SK-N-MC (cell line): Measurements from ENCODE around the gene DNER.

Source experiments
- DNase-seq: peaks from one replicate; pipeline ENCODE4 v3.0.0-alpha.2; 2011; ENCODE audit warnings: low read depth, low spot score
- H3K27ac ChIP-seq: fragments of 200-600 bp; sonication (generic); 2 replicates; pipeline ENCODE4 v1.5.1; 2016; ENCODE audit warnings: mixed run types
- H3K36me3 ChIP-seq: fragments of 200-600 bp; sonication (generic); 2 replicates; pipeline ENCODE4 v1.6.1; 2017; ENCODE audit warnings: antibody characterized with exemption, low read length, mixed read lengths; ENCODE audit not compliant: insufficient read depth
- H3K4me3 ChIP-seq: fragments of 200-600 bp; sonication (generic); 2 replicates; pipeline ENCODE4 v1.5.1; 2016
- H3K9ac ChIP-seq: fragments of 200-600 bp; sonication (generic); 2 replicates; pipeline ENCODE4 v1.8.0; 2017; ENCODE audit warnings: mixed run types, mixed read lengths; ENCODE audit not compliant: insufficient read length
- H3K9me3 ChIP-seq: fragments of 200-600 bp; sonication (generic); 2 replicates; pipeline ENCODE4 v1.6.1; 2017; ENCODE audit warnings: low read depth, mild to moderate bottlenecking, antibody characterized with exemption, low read length, moderate library complexity, mixed read lengths
- EZH2 ChIP-seq: fragments of 200-600 bp; sonication (generic); IDR thresholded peaks from one replicate; pipeline ENCODE4 v1.6.1; 2017; ENCODE audit warnings: antibody characterized with exemption
- FOXP2 ChIP-seq: optimal IDR thresholded peaks from 2 replicates; pipeline ENCODE3; 2011; ENCODE audit warnings: mild to moderate bottlenecking, moderate library complexity; ENCODE audit not compliant: insufficient read depth; ENCODE audit errors: extremely low read length, control extremely low read depth
- POLR2AphosphoS5 ChIP-seq: IDR thresholded peaks from 2 replicates; pipeline ENCODE4 v1.6.1; 2012; ENCODE audit warnings: mild to moderate bottlenecking, low read depth, low read length, borderline replicate concordance

Gene DNER

DNA sequence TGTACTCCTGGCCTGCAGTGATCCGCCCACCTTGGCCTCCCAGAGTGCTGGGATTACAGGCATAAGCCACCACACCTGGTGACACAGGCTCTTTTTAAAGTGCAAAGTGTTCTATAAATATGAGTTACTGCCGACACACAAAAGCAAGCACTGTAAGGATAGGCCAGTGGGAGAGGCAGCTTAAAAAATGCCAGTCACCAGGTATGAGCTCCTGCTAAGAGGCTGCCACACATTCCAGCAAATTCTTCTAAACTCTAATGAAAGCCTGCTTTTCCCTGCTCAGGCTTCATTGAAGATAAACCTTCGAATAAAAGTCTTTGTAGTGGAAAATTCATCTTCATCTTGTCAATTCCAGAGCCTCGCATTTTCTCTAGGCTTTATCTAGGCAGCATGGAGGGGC lies 240.2 kb downstream of the DNER start:
- DNase-seq: no peak
- TF ChIP-seq EZH2 (no peak), POLR2AphosphoS5 (no peak), FOXP2 (no peak)

DNA sequence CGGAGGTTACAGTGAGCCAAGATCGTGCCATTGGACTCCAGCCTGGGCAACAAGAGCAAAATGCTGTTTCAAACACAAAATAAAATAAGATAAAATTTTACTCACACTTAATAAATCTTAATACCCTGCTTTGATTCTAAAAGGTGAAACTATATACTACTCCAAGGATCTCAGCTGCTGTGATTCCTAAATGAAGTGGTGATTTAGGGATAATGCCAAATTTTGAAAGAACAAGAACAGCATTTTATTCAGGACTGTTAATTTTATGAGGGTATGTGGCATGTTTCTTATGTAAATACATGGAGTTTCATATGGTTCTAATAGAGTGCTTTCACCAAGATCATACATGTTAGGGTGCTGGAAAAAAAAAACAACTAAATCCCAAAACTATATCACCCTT lies 243.6 kb downstream of the DNER start:
- H3K9ac ChIP-seq: no peak overlapping the region
- no peak overlapping the region for H3K27ac ChIP-seq
- no peak for DNase-seq
- no peak overlapping the region for H3K4me3 ChIP-seq
- no peak for TF ChIP-seq POLR2AphosphoS5
- no peak for TF ChIP-seq FOXP2
- TF ChIP-seq EZH2: no peak
- no peaks in the 10 kb centered on the region for H3K9me3 ChIP-seq
- no peaks in the 10 kb centered on the region for H3K36me3 ChIP-seq

More for the DNA sequence above, 240.2 kb downstream of the DNER start:
- Histone ChIP-seq H3K4me3 (no peak overlapping the region), H3K27ac (no peak overlapping the region), H3K9me3 (no peaks in the 10 kb centered on the region), H3K9ac (no peak overlapping the region), H3K36me3 (no peaks in the 10 kb centered on the region)

GRCh38 chr2:229467783-229468182 lies 246.6 kb downstream of the DNER start:
- H3K36me3 ChIP-seq: no peaks in the 10 kb centered on the region
- H3K9me3 ChIP-seq: no peaks in the 10 kb centered on the region
- H3K27ac ChIP-seq: no peak overlapping the region
- no peak for TF ChIP-seq POLR2AphosphoS5
- TF ChIP-seq FOXP2: no peak
- no peak overlapping the region for H3K4me3 ChIP-seq
- DNase-seq: no peak
- no peak overlapping the region for H3K9ac ChIP-seq

DNA sequence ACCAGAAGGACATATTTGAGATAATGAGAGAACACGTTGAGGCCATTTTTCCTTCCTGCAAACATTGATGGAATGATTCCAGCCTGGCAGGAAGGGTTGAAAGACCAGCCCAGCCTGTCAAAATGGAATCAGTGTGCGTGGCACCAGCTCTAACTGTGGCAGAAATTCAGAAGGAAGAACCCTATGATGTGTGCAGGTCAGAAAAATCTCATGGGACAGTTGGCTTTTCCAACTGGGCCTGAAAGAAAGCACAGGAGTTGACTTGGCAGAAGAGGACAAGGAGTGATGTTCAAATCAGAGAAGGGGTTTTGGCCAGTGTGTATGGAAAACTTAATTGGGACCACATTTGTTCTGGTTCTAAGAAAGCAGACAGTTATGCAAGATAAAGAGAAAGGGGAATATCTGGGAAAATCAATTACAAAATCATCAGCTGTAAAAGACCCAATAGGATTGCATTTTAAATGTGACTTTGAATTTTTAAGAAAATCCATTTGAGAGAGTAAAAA lies 250.5 kb downstream of the DNER start:
- no peak overlapping the region for H3K27ac ChIP-seq
- H3K9me3 ChIP-seq: no peaks in the 10 kb centered on the region
- no peak overlapping the region for H3K4me3 ChIP-seq
- no peak overlapping the region for H3K9ac ChIP-seq
- TF ChIP-seq FOXP2 (no peak), POLR2AphosphoS5 (no peak), EZH2 (no peak)
- H3K36me3 ChIP-seq: no peaks in the 10 kb centered on the region
- DNase-seq: no peak

- TF ChIP-seq POLR2AphosphoS5 (no peak), EZH2 (no peak), FOXP2 (no peak)
- Histone ChIP-seq H3K36me3 (no peaks in the 10 kb centered on the region), H3K9ac (no peak overlapping the region)
These were observed 252.2 kb downstream of the DNER start for GRCh38 chr2:229462112-229462511.

DNA sequence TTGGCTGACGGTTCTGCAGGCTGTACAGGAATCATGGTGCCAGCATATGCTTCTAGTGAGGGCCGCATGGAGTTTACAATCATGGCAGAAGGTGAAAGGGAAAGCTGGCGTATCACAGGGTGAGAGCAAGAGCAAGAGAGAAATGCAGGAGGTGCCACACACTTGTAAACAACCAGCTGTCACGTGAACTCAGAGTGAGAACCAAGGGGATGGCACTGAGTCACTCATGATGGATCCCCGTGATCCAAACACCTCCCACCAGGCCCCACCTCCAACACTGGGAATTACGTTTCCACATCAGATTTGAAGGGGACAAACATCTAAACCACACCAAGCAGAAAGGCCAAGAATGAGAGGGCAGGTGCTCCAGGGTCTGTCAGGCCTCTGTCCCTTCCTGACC lies 258.3 kb downstream of the DNER start:
- Histone ChIP-seq H3K27ac (no peak overlapping the region), H3K9ac (no peak overlapping the region), H3K4me3 (no peak overlapping the region), H3K9me3 (no peaks in the 10 kb centered on the region), H3K36me3 (no peaks in the 10 kb centered on the region)
- DNase-seq: no peak
- no peak for TF ChIP-seq FOXP2
- TF ChIP-seq EZH2: no peak
- no peak for TF ChIP-seq POLR2AphosphoS5

More at GRCh38 chr2:229462112-229462511, 252.2 kb downstream of the DNER start:
- Histone ChIP-seq H3K9me3 (no peaks in the 10 kb centered on the region), H3K4me3 (no peak overlapping the region), H3K27ac (no peak overlapping the region)
- DNase-seq: no peak

DNA sequence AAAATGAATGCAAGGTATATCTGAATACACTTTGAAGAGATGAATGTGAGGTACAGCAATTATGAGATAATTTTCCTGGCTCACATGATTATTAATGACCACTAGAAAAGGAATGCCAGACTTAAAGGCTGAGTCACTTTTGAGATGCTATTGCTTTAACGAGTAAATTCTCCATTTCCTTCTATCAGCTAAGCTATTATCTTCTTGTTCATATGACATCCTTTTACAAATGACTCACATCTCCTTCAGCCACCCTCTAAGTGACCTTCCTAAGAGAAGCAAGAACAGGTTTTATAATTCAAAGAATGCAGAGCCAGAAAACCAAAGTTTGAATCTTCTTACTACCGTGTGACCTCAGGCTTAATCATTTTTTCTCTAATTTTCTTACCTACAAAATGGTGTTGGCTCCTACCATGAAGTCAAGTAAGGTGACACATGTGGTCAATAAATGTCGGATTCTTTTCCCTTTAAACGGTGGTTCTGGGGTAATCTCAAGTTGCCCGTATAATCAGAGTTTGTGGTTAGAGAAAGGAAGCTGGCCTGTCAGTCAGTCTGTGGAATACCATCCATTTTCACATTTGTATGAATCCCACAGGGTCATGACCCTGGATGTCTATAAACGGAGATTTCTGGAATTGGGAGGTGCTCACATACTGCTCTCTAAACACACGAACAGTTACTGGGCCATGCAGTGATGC lies 259.3 kb downstream of the DNER start:
- DNase-seq: no peak
- no peak for TF ChIP-seq EZH2
- TF ChIP-seq POLR2AphosphoS5: no peak
- no peak for TF ChIP-seq FOXP2
- Histone ChIP-seq H3K27ac (no peak overlapping the region), H3K4me3 (no peak overlapping the region), H3K9ac (no peak overlapping the region), H3K9me3 (no peaks in the 10 kb centered on the region), H3K36me3 (no peaks in the 10 kb centered on the region)

GRCh38 chr2:229453230-229453629 lies 261.1 kb downstream of the DNER start:
- H3K36me3 ChIP-seq: no peaks in the 10 kb centered on the region
- no peak overlapping the region for H3K27ac ChIP-seq
- H3K4me3 ChIP-seq: no peak overlapping the region
- DNase-seq: no peak
- H3K9ac ChIP-seq: no peak overlapping the region
- TF ChIP-seq POLR2AphosphoS5 (no peak), EZH2 (no peak), FOXP2 (no peak)
- H3K9me3 ChIP-seq: no peaks in the 10 kb centered on the region

GRCh38 chr2:229451852-229452251 lies 262.5 kb downstream of the DNER start:
- Histone ChIP-seq H3K9ac (no peak overlapping the region), H3K4me3 (no peak overlapping the region), H3K36me3 (no peaks in the 10 kb centered on the region), H3K9me3 (no peaks in the 10 kb centered on the region), H3K27ac (no peak overlapping the region)
- DNase-seq: no peak
- TF ChIP-seq FOXP2 (no peak), POLR2AphosphoS5 (no peak)
